ENCODE measurements around the gene SLC8B1.

The SLC8B1 gene

GRCh38 chr12:113318046-113318656, 16.8 kb downstream of the SLC8B1 start:
- no peaks in the 10 kb centered on the region for H3K27me3 Mint-ChIP-seq
- H3K36me3 Mint-ChIP-seq, result peaks cover 7% of the 10 kb centered on the region
- no peak overlapping the region for H3K4me3 Mint-ChIP-seq
- no peak overlapping the region for H3K27ac Mint-ChIP-seq
- no peaks in the 10 kb centered on the region for H3K9me3 Mint-ChIP-seq (ENCODE audit: low read depth)
- H3K4me1 Mint-ChIP-seq (ENCODE audit: low read depth), result peaks cover 7% of the 10 kb centered on the region

- H3K9me3 Mint-ChIP-seq (ENCODE audit: low read depth), result no peaks in the 10 kb centered on the region
- H3K4me3 Mint-ChIP-seq, result no peak overlapping the region
- peaks cover 2% of the 10 kb centered on the region for H3K4me1 Mint-ChIP-seq (ENCODE audit: low read depth)
- H3K27ac Mint-ChIP-seq, result no peak overlapping the region
- H3K36me3 Mint-ChIP-seq, result peaks cover 7% of the 10 kb centered on the region
- no peaks in the 10 kb centered on the region for H3K27me3 Mint-ChIP-seq
These were observed 17.8 kb downstream of the SLC8B1 start for GRCh38 chr12:113317122-113317521.

GRCh38 chr12:113316155-113316554, 18.8 kb downstream of the SLC8B1 start:
- Mint-ChIP-seq H3K27ac (no peak overlapping the region), H3K27me3 (no peaks in the 10 kb centered on the region), H3K4me3 (no peak overlapping the region), H3K9me3 (ENCODE audit: low read depth) (no peaks in the 10 kb centered on the region), H3K36me3 (peaks cover 7% of the 10 kb centered on the region), H3K4me1 (ENCODE audit: low read depth) (peaks cover 2% of the 10 kb centered on the region)

- Mint-ChIP-seq H3K9me3 (ENCODE audit: low read depth) (no peaks in the 10 kb centered on the region), H3K27ac (no peak overlapping the region), H3K4me3 (no peak overlapping the region), H3K36me3 (peaks cover 10% of the 10 kb centered on the region), H3K4me1 (ENCODE audit: low read depth) (peaks cover 2% of the 10 kb centered on the region), H3K27me3 (no peaks in the 10 kb centered on the region)
These were observed 19.6 kb downstream of the SLC8B1 start for GRCh38 chr12:113315358-113315757.

- Mint-ChIP-seq H3K9me3 (ENCODE audit: low read depth) (no peaks in the 10 kb centered on the region), H3K4me1 (ENCODE audit: low read depth) (peaks cover 2% of the 10 kb centered on the region), H3K4me3 (no peak overlapping the region), H3K27me3 (no peaks in the 10 kb centered on the region), H3K36me3 (peaks cover 8% of the 10 kb centered on the region), H3K27ac (no peak overlapping the region)
These were observed 20.8 kb downstream of the SLC8B1 start for GRCh38 chr12:113314121-113314529.

GRCh38 chr12:113310489-113310888, 24.4 kb downstream of the SLC8B1 start:
- Mint-ChIP-seq H3K9me3 (ENCODE audit: low read depth) (no peaks in the 10 kb centered on the region), H3K4me1 (ENCODE audit: low read depth) (peaks cover 2% of the 10 kb centered on the region), H3K27me3 (no peaks in the 10 kb centered on the region), H3K4me3 (no peak overlapping the region), H3K36me3 (peaks cover 7% of the 10 kb centered on the region), H3K27ac (peak overlapping the region; percentile 38)

- Mint-ChIP-seq H3K27me3 (no peaks in the 10 kb centered on the region), H3K27ac (no peak overlapping the region), H3K4me3 (no peak overlapping the region), H3K36me3 (peaks cover 14% of the 10 kb centered on the region), H3K4me1 (ENCODE audit: low read depth) (peaks cover 17% of the 10 kb centered on the region), H3K9me3 (ENCODE audit: low read depth) (no peaks in the 10 kb centered on the region)
These were observed 28.5 kb downstream of the SLC8B1 start for GRCh38 chr12:113306382-113306781.

GRCh38 chr12:113305281-113305856, 29.5 kb downstream of the SLC8B1 start:
- no peaks in the 10 kb centered on the region for H3K27me3 Mint-ChIP-seq
- H3K4me1 Mint-ChIP-seq (ENCODE audit: low read depth), result peaks cover 17% of the 10 kb centered on the region
- peaks cover 11% of the 10 kb centered on the region for H3K36me3 Mint-ChIP-seq
- H3K27ac Mint-ChIP-seq, result no peak overlapping the region
- H3K4me3 Mint-ChIP-seq, result no peak overlapping the region
- H3K9me3 Mint-ChIP-seq (ENCODE audit: low read depth), result no peaks in the 10 kb centered on the region

- peaks cover 8% of the 10 kb centered on the region for H3K36me3 Mint-ChIP-seq
- no peaks in the 10 kb centered on the region for H3K27me3 Mint-ChIP-seq
- H3K27ac Mint-ChIP-seq, result peak overlapping the region; percentile 65
- peak overlapping the region; percentile 31 for H3K4me3 Mint-ChIP-seq
- H3K4me1 Mint-ChIP-seq (ENCODE audit: low read depth), result peaks cover 17% of the 10 kb centered on the region
- H3K9me3 Mint-ChIP-seq (ENCODE audit: low read depth), result no peaks in the 10 kb centered on the region
These were observed 31.8 kb downstream of the SLC8B1 start for GRCh38 chr12:113302886-113303640.

- Mint-ChIP-seq H3K9me3 (ENCODE audit: low read depth) (no peaks in the 10 kb centered on the region), H3K4me3 (peak overlapping the region; percentile 31), H3K36me3 (peaks cover 8% of the 10 kb centered on the region), H3K27ac (peak overlapping the region; percentile 65), H3K27me3 (no peaks in the 10 kb centered on the region), H3K4me1 (ENCODE audit: low read depth) (peaks cover 17% of the 10 kb centered on the region)
These were observed 32.4 kb downstream of the SLC8B1 start for GRCh38 chr12:113302466-113302865.

GRCh38 chr12:113301811-113302210, 33.1 kb downstream of the SLC8B1 start:
- Mint-ChIP-seq H3K4me3 (no peak overlapping the region), H3K27me3 (no peaks in the 10 kb centered on the region), H3K27ac (peak overlapping the region; percentile 72), H3K36me3 (peaks cover 6% of the 10 kb centered on the region), H3K4me1 (ENCODE audit: low read depth) (peaks cover 17% of the 10 kb centered on the region), H3K9me3 (ENCODE audit: low read depth) (no peaks in the 10 kb centered on the region)

- H3K4me1 Mint-ChIP-seq (ENCODE audit: low read depth), result peaks cover 17% of the 10 kb centered on the region
- H3K27ac Mint-ChIP-seq, result peak overlapping the region; percentile 54
- no peaks in the 10 kb centered on the region for H3K27me3 Mint-ChIP-seq
- no peaks in the 10 kb centered on the region for H3K9me3 Mint-ChIP-seq (ENCODE audit: low read depth)
- peaks cover 6% of the 10 kb centered on the region for H3K36me3 Mint-ChIP-seq
- no peak overlapping the region for H3K4me3 Mint-ChIP-seq
These were observed 35.2 kb downstream of the SLC8B1 start for GRCh38 chr12:113299619-113300237.

- no peaks in the 10 kb centered on the region for H3K9me3 Mint-ChIP-seq (ENCODE audit: low read depth)
- no peak overlapping the region for H3K27ac Mint-ChIP-seq
These were observed 35.9 kb downstream of the SLC8B1 start for GRCh38 chr12:113298861-113299545.

GRCh38 chr12:113298472-113298817, 36.5 kb downstream of the SLC8B1 start:
- Mint-ChIP-seq H3K4me3 (no peak overlapping the region), H3K27me3 (no peaks in the 10 kb centered on the region), H3K27ac (peak overlapping the region; percentile 58), H3K36me3 (peaks cover 6% of the 10 kb centered on the region), H3K4me1 (ENCODE audit: low read depth) (peaks cover 14% of the 10 kb centered on the region), H3K9me3 (ENCODE audit: low read depth) (no peaks in the 10 kb centered on the region)

More at GRCh38 chr12:113298861-113299545, 35.9 kb downstream of the SLC8B1 start:
- Mint-ChIP-seq H3K27me3 (no peaks in the 10 kb centered on the region), H3K4me3 (no peak overlapping the region), H3K4me1 (ENCODE audit: low read depth) (peaks cover 17% of the 10 kb centered on the region), H3K36me3 (peaks cover 6% of the 10 kb centered on the region)

Data from activated naive CD8-positive, alpha-beta T cell (primary cell).